Stimulated activated CD4-positive, alpha-beta T cell treated with anti-CD3 and anti-CD28 coated beads, TNF-alpha, amount 100 ng/mL, for 4 hours (primary cell): ENCODE data around the gene FOXN4.

Experiments used
- DNase-seq, 3 experiments: peaks; one replicate each; pipeline ENCODE4 v3.0.0-alpha.2; 2020; ENCODE audit warnings: low read depth in 3 of 3

Gene FOXN4

DNA sequence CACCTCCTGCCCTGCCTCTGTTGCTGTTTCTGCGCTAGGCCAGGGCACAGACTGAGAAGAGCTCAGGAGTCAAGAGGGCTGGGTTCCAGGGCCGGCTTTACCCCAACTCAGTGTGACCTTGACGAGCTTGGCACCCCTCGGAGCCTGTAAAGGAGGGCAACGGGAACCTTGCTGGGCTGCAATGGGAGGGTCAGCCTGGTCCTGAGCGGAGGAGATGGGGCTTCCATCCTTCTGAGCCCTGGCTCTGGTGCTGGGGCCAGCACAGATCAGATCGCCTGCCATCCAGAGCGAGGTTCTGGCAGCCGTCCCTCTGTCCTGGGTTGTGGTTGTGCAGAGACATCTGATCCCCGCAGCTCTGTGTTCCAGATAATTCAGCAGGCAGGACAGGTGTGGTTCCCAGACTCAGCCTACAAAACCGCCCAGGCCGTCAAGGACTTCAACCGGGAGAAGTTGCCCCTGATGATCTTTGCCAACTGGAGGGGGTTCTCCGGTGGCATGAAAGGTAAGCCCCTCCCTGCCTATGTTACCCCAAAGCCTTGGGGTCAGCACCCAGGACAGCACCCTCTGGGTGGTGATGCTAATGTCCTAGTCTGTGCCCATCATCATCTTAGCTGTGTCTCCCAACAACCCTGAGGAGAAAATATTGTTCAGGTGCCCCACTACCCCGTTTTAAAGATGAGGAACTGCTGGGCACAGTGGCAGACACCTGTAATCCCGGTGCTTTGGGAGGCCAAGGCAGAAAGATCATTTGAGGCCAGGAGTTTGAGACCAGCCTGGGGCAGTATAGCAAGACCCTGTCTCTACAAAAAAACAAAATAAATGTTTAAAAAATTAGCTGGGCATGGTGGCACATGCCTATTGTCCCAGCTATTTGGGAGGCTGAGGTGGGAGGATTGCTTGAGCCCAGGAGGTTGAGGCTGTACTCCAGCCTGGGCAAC is 50.2 kb downstream of the FOXN4 start:
- no peak for DNase-seq

- no peak for DNase-seq
These were observed 50.9 kb downstream of the FOXN4 start for GRCh38 chr12:109258201-109258600.

DNA sequence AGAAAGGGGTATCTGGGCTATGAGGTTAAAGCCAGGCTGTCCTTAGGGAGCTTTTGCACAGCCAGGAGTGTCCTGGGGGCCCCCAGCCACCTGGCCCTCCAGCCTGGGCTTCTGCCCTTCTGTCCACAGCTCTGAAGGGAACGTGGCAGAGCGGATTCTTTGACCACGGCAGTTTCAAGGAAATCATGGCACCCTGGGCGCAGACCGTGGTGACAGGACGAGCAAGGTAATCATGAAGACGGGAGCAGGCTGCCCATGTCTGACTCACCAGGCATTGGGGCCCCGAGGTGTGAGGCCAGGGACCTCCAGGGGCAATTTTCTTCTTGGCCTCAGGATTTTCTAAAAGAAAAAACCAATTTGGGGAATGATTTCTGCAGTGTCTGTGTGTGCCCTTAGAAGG is 53.1 kb downstream of the FOXN4 start:
- DNase-seq: no peak

GRCh38 chr12:109255377-109255776 is 53.7 kb downstream of the FOXN4 start:
- no peak for DNase-seq

GRCh38 chr12:109253913-109254544 is 55.1 kb downstream of the FOXN4 start:
- no peak for DNase-seq

DNA sequence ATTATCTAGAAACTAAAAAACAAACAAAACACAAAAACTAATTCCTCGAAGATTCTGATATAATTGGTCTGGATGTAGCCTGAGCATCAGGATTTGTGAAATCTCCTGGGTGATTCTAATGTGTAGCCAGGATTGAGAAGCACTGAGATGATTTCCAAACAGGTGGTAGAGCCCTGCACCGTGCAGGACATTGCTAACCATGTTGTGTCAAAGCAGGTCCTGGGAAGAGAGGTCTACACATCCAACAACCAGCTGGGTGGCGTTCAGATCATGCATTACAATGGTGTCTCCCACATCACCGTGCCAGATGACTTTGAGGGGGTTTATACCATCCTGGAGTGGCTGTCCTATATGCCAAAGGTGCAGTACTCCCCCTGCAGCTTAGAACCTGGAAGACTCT is 56.3 kb downstream of the FOXN4 start:
- DNase-seq: no peak

GRCh38 chr12:109250523-109250922 is 58.6 kb downstream of the FOXN4 start:
- no peak for DNase-seq

- no peak for DNase-seq
These were observed 61.0 kb downstream of the FOXN4 start for GRCh38 chr12:109247831-109248654.

DNA sequence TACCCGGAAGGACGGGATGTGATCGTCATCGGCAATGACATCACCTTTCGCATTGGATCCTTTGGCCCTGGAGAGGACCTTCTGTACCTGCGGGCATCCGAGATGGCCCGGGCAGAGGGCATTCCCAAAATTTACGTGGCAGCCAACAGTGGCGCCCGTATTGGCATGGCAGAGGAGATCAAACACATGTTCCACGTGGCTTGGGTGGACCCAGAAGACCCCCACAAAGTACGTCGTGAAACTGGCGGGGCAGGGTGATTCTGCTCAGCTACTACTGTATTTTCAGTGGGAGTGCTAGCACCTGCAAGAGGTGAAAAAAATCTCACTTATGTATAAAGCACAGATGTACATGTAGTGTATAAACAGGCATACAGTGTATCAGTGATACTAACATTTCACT is 62.9 kb downstream of the FOXN4 start:
- DNase-seq: no peak

DNA sequence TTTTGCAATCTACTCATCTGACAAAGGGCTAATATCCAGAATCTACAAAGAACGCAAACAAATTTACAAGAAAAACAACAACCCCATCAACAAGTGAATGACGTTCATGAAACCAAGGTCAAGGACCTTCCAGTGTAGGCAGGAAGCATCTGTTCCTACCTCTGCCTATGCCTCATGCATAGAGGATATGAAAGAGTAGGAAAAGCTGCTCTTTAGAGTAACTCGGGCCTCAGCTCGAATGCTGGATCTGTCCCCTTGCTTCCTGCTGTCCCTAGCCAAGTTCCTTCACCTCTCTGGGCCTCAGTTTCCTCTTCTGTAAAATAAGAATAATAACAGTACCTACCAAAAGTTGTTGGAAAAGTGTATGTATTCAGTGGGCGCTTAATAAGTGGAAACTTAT is 65.0 kb downstream of the FOXN4 start:
- no peak for DNase-seq

GRCh38 chr12:109241936-109242335 is 67.1 kb downstream of the FOXN4 start:
- no peak for DNase-seq

DNA sequence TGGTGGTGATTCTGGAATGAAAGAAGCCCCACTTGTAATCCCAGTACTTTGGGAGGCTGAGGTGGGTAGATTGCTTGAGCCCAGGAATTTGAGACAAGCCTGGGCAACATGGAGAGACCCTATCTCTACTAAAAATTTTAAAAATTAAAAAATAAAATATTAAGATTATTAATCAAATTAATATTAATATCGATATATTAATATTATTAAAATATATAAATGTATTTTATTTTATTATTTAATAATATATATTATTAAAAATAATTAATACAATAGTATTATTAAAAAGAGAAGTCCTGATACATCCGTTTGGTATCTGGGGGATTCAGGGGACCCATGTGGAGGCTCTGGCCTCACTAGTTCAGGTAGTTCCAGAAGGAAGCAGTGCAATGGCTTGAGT is 68.7 kb downstream of the FOXN4 start:
- no peak for DNase-seq

GRCh38 chr12:109239691-109240090 is 69.4 kb downstream of the FOXN4 start:
- DNase-seq: no peak

- DNase-seq: no peak
These were observed 69.9 kb downstream of the FOXN4 start for GRCh38 chr12:109239179-109239578.

GRCh38 chr12:109236257-109236656 is 72.8 kb downstream of the FOXN4 start:
- DNase-seq: no peak

DNA sequence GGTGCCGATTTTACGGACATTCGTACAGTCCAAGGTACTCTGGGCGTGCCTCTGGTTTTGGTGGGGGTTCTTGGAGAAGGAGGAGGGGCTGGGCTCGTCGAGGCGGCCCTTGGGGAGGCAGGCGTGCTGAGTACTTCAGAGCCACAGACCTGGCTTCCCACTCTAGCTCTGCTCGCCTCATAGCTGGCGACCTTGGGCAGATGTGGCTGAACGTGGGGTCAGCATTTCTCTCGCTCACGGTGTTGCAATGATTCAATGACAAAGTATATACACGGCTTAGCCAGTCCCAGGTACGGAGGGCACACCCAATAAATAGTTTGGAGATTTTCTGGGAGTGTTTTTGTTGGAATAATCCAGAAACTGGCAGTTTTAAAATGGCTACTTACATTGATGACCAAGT is 75.1 kb downstream of the FOXN4 start:
- no peak for DNase-seq

DNA sequence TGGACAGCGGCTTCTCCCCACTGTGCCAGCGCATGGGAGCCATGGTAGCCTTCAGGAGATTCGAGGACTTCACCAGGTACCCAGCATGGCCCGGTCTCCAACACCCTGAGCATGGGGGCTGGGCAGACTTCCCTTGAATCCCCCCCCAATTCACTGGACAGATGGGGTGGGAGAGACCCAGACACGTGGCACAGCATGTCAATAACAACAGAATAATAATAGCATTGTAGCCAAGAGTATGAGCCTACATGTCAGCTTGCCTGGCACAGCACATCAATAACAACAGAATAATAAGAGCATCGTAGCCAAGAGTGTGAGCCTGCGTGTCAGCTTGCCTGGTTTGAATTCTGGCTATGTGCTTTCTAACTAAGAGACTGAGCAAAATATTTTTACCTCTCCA is 76.4 kb downstream of the FOXN4 start:
- DNase-seq: no peak

GRCh38 chr12:109230193-109230592 is 78.9 kb downstream of the FOXN4 start:
- no peak for DNase-seq

- no peak for DNase-seq
These were observed 80.4 kb downstream of the FOXN4 start for GRCh38 chr12:109228664-109229063.
